Ascending aorta (tissue), 2 donors: ENCODE measurements around the gene CD300A. TPM values are rescaled to one million over a fixed set of nuclear protein-coding genes. Genes with fewer than 3 reads are reported as not detected.

Source experiments
- DNase-seq, 2 donors: peaks; one replicate each; pipeline ENCODE4 v3.0.0-alpha.2; 2019; ENCODE audit warnings: low spot score in 2 of 2
- H3K27ac ChIP-seq, 2 donors: fragments of 200-600 bp; sonication (generic); one replicate each; pipeline ENCODE4 v1.5.1; 2016 to 2017; ENCODE audit warnings: mild to moderate bottlenecking in 1 of 2
- H3K27me3 ChIP-seq: fragments of 200-600 bp; sonication (generic); one replicate; pipeline ENCODE4 v1.5.1; 2017
- H3K36me3 ChIP-seq, 2 donors: fragments of 200-600 bp; sonication (generic); one replicate each; pipeline ENCODE4 v1.5.1; 2016
- H3K4me1 ChIP-seq, 2 donors: fragments of 200-600 bp; sonication (generic); one replicate each; pipeline ENCODE4 v1.5.1; 2016 to 2017; ENCODE audit warnings: mild to moderate bottlenecking in 1 of 2
- H3K4me3 ChIP-seq, 2 donors: fragments of 200-600 bp; sonication (generic); one replicate each; pipeline ENCODE4 v1.5.1; 2016 to 2017; ENCODE audit warnings: mild to moderate bottlenecking in 1 of 2
- H3K9me3 ChIP-seq, 2 donors: fragments of 200-600 bp; sonication (generic); one replicate each; pipeline ENCODE4 v1.5.1; 2016
- intact Hi-C: fragments of 100-400 bp; cut with DNase I; formaldehyde crosslinking; loops from one replicate; pipeline ENCODE4 v1.15.1; 2023
- total RNA-seq: library from RNA; depleted of rRNA; stranded (reverse); fragments of >200 nt; gene quantifications from one replicate; pipeline ENCODE4 v1.1.0, GENCODE V29; 2016
- TF ChIP-seq, protein P1 (sequence below), 3 experiments: fragments of 200-600 bp in 2 of 3; fragments of 450-650 bp in 1 of 3; sonication (generic) in 2 of 3; IDR thresholded peaks; one replicate each; pipeline ENCODE4 v1.5.1; 2016 to 2019; ENCODE audit warnings: antibody characterized with exemption in 3 of 3, mild to moderate bottlenecking in 1 of 3, moderate library complexity in 1 of 3

The CD300A gene
- total RNA-seq, 1 donor from 2014 or later = 21.9 TPM

- peak overlapping the region; percentile 55 to 99 for H3K27ac ChIP-seq
- no peaks in the 10 kb centered on the region for H3K36me3 ChIP-seq
- intact Hi-C loops = no loop called here
- H3K4me3 ChIP-seq = no peak overlapping the region
- no peaks in the 10 kb centered on the region for H3K27me3 ChIP-seq
- TF ChIP-seq, protein P1, sequence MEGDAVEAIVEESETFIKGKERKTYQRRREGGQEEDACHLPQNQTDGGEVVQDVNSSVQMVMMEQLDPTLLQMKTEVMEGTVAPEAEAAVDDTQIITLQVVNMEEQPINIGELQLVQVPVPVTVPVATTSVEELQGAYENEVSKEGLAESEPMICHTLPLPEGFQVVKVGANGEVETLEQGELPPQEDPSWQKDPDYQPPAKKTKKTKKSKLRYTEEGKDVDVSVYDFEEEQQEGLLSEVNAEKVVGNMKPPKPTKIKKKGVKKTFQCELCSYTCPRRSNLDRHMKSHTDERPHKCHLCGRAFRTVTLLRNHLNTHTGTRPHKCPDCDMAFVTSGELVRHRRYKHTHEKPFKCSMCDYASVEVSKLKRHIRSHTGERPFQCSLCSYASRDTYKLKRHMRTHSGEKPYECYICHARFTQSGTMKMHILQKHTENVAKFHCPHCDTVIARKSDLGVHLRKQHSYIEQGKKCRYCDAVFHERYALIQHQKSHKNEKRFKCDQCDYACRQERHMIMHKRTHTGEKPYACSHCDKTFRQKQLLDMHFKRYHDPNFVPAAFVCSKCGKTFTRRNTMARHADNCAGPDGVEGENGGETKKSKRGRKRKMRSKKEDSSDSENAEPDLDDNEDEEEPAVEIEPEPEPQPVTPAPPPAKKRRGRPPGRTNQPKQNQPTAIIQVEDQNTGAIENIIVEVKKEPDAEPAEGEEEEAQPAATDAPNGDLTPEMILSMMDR (IDR thresholded peaks at IDR 0.05) = no peak
- no peak for DNase-seq
- no peaks in the 10 kb centered on the region for H3K9me3 ChIP-seq
- peaks cover 9 to 29% of the 10 kb centered on the region in 2 donors for H3K4me1 ChIP-seq
Measured at GRCh38 chr17:74426551-74427047, 39.8 kb upstream of the CD300A start.

GRCh38 chr17:74427048-74427762, 39.2 kb upstream of the CD300A start:
- no peaks in the 10 kb centered on the region for H3K27me3 ChIP-seq
- TF ChIP-seq, protein P1 (IDR thresholded peaks at IDR 0.05) = no peak
- DNase-seq = no peak
- H3K4me1 ChIP-seq = peaks cover 9 to 31% of the 10 kb centered on the region in 2 donors
- H3K4me3 ChIP-seq = no peak overlapping the region
- intact Hi-C loops = no loop called here
- peak overlapping the region; percentile 55 to 99 for H3K27ac ChIP-seq
- H3K36me3 ChIP-seq = no peaks in the 10 kb centered on the region
- H3K9me3 ChIP-seq = no peaks in the 10 kb centered on the region

DNA sequence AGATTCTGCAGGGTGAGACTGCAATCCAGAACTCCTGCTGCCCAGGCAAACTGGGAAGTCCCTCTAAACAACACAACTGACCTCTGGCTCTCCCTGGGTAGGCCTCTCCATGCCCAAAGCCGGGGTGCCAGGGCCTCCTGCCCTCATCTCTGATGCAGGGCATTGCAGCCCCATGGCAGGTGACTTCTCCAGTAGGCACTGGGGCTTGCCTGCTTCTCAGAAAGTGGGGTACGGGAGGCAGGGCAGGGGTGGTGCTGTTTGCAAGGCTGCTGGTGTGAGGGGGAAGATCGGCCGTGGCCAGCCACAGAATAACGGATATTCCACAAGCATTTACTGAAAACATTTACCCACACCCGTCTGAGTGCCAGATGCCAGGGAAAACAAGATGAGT, 38.7 kb upstream of the CD300A start:
- Histone ChIP-seq H3K27ac (peak overlapping the region; percentile 55 to 99), H3K4me1 (peaks cover 9 to 31% of the 10 kb centered on the region in 2 donors), H3K36me3 (no peaks in the 10 kb centered on the region), H3K27me3 (no peaks in the 10 kb centered on the region), H3K4me3 (no peak overlapping the region), H3K9me3 (no peaks in the 10 kb centered on the region)
- DNase-seq = no peak
- TF ChIP-seq, protein P1 (IDR thresholded peaks at IDR 0.05) = no peak
- intact Hi-C loops = no loop called here

DNA sequence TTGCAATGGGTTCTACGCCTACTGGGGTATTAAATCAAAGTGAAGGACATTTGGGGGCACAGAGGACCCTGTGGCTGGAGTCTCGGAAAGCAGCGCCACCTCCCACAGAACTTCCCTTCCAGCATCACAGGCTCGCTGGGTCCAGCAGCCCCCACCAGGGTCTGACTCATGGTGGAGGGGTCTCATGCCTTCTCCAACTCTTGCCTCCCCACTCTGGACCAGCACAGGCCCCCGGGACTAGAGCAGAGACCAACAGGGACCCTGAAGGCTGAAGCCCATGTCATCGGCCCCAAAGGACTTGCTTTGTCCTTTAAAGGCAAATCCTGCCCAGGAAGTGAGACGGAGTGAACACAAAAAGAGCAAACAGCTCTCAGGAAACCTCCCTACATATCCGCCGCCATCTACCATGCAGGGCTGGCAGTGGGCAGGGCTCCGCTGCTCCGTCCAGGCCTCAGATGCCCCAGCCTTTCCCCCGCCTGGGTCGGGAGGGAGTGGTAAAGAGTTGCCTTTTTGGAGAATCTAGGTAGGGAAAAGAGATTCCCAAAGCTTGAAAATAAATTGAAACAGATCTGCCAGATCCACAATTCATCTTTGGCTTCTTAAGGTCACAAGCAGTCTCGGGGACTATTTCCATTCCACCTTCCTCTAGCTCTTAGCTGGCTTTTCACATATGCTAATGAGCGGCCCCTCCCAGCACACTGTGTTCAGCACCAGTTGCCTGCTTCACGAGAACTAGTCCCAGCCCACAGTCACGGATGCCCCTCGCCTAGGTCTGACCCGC, 36.6 kb upstream of the CD300A start:
- intact Hi-C loops = loop anchor here (1.0 to 5.0 kb wide), 5 partner anchors 17 to 1137 kb away; partner anchors contain the start of gene FDXR
- Histone ChIP-seq H3K4me1 (peaks cover 9 to 38% of the 10 kb centered on the region in 2 donors), H3K4me3 (peak overlapping the region; percentile 68 to 95), H3K9me3 (no peaks in the 10 kb centered on the region), H3K27me3 (no peaks in the 10 kb centered on the region), H3K36me3 (no peaks in the 10 kb centered on the region), H3K27ac (peak overlapping the region; percentile 97 to 99)
- TF ChIP-seq, protein P1 (IDR thresholded peaks at IDR 0.05) = no peak
- no peak for DNase-seq

DNA sequence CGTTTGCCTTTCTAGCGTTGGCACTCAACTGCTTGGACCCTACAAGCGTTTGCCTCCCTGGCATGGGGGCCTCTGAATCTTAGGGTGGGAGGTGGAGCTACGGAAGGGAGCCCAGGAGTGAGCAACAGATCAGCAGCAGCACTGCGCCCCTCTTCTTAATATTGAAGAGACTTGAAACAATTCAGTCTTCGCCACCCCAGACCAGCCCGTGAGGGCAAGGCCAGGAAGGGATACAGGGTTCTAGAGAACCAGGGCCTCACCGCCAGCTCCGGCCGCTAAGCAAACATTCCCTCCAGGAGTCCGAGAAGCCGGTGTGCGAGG, 36.1 kb upstream of the CD300A start:
- Histone ChIP-seq H3K27me3 (no peaks in the 10 kb centered on the region), H3K36me3 (no peaks in the 10 kb centered on the region), H3K27ac (peak overlapping the region; percentile 97 to 99), H3K9me3 (no peaks in the 10 kb centered on the region), H3K4me1 (peaks cover 9 to 39% of the 10 kb centered on the region in 2 donors), H3K4me3 (peak overlapping the region; percentile 68 to 95)
- TF ChIP-seq, protein P1 (IDR thresholded peaks at IDR 0.05) = no peak
- intact Hi-C loops = loop anchor here (1.0 to 5.0 kb wide), 5 partner anchors 16 to 1138 kb away; partner anchors contain the start of gene FDXR
- peak in 1 of 2 donors; percentile 68 for DNase-seq
